HG02870 (cell line): ENCODE results near the gene SYNPO2.

Experiments used
- ATAC-seq: cut with Tn5 transposase; IDR thresholded peaks from one replicate; pipeline ENCODE4 v1.9.1; 2021; ENCODE audit warnings: mild to moderate bottlenecking, moderate library complexity; ENCODE audit not compliant: unreplicated experiment

Gene SYNPO2

DNA sequence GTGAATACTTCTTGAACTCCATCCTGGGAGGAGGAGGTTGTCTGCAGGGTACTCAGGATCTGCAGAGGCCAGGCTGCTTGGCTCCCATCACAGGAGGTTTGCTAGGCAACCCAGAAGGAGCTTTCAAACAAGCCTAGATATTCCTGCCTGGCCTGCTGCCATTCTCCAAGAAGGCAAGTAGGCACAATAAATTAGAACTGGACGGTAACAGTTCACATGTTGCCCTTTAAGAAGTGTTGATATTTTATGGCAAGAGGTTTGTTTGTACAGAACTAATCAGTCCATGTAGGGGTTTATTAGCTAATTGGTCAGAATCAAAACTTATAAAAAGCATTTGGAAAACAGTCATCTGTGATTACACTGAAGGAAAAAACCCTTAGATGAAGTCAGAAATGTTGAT, 39.3 kb downstream of the SYNPO2 start:
- no peak for ATAC-seq

DNA sequence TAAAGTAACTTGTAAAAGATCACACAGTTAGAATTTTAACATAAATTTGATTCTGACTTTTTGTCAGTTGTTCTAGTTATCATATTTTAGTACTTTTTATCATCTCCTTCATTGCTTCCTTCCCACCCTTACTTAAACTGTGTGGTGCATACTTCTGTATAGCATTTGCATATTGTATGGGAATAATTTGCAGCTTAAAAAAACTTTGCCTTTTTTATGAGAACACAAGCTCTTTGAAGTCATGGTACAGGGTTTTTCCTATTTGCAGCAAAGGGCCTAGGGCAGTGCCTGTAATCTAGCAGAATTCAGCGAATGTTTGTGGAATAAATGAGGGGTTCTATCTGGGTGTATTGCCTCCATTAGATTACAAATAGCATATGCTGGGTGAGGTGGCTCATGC, 41.6 kb downstream of the SYNPO2 start:
- no peak for ATAC-seq

DNA sequence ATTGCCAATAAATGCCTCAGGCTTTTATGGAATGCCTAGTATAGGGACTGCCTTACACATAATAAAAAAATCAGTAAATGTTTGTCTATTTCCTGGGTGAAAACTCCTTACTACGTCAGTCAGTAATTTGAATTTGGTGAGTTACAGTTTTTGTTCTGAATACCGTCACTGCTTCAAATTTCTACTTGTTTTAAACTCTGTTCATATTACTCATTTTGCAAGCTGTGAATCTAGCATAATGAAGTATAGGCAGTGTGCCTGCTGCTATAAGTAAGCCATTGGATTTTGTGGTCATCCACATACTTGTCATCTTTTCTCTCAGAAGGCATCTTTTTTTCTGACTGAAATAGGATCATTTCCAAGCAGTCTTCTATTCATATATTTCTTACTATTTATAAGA, 43.1 kb downstream of the SYNPO2 start:
- no peak for ATAC-seq

DNA sequence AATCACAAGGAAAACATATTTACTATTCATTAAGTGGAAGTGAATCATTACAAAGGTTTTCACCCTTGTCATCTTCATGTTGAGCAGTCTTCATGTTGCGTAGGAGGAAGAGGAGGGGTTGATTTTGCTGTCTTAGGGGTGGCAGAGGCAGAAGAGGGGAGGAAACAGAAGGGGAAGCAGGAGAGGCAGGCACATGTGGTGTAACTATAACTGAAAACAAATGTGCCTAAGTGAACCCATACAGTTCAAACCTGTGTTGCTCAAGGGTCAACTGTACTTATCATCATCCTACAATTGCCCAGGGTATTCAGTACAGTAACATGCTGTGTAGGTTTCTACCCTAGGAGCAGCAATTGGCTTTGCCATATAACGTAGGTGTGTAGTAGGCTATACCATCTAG, 47.2 kb downstream of the SYNPO2 start:
- no peak for ATAC-seq

DNA sequence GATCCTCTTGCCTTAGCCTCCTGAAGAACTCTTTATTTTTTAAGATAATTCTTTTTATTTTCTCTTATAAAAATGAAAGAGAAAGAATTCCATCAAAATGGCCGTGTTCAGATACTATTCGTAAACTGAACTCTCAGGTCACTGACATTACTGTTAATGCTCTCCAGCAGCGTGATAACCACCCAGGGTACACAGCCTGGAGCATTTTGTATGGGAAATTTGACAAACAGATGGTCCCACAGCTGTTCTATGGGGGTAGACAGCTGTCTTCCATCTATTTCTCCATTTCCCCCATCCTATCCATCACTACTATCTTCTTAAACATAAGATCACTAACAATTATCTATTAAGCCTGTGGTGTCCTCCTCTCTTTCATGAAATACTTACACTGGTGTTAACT, 47.8 kb downstream of the SYNPO2 start:
- no peak for ATAC-seq

DNA sequence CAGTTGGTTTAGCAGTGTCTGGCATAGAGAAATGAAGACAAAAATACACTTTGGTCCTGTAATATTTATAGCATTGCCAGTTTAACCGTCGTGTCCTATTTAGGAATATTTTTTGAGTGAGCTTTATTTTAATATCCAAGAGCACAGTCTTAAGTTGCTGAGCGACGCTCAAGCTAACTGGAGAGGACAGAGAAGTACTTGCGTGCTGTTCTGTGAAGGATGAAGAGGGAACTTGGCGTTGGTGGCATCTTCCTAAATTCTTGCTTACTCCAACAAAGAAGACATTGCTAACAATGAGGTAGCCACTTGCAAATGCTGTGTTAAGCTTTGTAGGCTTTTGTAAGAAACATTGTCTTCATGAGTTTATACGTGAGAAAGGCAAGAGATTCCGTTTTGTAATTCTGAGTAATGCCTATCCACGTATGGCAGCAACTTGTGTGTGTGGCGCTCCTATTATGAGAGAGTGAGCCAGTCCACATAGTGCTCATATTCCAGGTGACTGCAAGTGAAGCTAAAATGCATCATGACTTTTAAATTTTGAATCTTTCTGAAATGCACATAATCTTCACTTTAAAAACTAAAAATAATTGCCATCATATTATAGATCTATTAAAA, 50.6 kb downstream of the SYNPO2 start:
- ATAC-seq, result no peak

DNA sequence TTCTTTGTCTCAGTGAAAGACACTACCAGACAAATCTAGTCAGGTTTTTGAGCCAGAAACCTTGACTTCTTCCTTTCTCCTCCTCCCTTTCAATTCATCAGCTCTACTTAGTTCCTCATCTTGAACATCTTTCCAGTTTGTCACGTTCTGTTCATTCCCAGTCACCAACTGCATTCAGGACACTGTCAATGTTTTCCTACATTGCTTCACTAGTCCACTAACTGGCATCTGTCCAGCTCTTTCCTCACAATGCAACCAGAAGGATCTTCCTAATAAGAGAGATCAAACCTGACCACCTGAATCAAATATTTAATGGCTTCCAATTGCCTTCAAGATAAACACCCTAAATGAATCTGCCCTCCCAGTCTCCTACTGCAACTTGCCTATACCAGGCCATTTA, 52.5 kb downstream of the SYNPO2 start:
- ATAC-seq, result no peak

DNA sequence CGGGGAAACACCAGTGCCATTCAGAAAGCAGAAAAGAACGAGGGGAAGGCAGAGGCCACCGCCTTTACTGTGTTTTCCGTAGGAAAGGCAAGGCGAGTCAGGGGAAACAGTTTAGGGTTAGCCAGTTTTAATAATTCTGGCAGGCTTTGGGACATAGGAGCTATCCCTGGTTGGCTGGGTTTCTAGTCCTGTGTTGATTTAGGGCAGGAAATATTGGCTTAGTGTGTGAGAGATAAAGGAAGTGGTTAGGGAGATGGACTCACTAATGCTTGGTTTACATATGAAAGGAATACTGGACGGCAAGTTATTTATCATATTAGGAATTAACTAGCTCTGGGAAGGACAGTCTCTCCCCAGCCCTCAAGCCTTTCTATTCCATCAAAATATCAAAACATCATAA, 53.1 kb downstream of the SYNPO2 start:
- no peak for ATAC-seq

DNA sequence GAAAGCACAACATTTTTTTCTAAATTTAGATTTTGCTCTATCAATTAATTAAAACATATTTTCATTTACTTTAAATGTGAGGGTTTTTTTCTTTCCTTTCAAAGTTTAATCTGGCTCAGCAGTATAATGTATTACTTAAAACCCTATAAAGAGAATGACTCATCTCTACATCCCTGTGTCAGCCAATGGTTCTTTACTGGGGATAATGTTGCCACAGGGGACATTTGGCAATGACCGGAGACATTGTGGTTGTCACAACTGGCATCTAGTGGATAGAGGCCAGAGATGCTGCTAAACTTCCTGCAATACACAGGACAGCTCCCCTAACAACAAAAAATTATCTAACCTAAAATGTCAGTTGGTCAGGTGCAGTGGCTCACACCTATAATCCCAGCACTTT, 53.8 kb downstream of the SYNPO2 start:
- no peak for ATAC-seq

DNA sequence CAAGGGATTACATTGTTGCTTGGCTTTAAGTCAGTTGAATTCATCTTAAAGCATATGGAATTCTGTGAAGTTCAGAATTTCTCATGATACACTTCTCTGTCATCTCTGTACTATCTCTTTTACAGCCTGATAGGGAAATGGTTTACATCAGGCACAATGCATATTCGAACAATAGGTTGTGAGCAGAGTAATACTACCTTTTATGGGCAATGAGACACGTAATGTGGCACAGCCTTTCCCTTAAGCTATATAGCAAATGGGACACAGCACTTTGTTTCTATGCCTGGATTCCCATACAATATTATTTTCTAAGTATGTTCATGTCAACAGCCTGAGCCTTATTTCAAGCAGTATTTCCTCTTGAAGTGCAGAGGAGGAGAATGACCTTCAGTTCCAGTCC, 58.4 kb downstream of the SYNPO2 start:
- no peak for ATAC-seq

DNA sequence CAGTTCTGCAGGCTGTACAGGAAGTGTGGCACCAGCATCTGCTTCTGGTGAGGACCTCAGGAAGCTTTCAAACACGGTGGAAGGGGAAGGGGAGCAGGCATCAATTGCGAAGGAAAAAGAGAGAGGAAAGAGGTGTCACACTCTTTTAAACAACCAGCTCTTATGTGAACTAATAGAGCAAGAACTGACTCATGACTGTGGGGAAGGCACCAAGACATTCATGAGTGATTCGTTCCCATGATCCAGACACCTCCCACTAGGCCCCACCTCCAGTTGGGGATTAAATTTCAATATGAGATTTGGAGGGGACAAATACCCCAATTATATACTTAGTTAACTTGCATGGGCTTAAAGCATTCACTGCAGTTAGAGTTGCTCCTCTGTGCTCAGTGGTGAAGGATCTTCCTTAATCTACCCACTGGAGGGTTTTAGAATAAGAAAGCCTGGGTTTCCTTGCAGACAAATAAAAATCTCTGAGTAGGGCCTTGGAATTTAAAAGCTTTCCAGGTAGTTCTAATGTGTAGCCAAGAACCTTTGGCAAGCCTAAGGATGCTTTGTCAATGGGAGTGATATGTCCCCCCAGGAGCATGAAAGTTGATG, 60.0 kb downstream of the SYNPO2 start:
- ATAC-seq, result no peak

DNA sequence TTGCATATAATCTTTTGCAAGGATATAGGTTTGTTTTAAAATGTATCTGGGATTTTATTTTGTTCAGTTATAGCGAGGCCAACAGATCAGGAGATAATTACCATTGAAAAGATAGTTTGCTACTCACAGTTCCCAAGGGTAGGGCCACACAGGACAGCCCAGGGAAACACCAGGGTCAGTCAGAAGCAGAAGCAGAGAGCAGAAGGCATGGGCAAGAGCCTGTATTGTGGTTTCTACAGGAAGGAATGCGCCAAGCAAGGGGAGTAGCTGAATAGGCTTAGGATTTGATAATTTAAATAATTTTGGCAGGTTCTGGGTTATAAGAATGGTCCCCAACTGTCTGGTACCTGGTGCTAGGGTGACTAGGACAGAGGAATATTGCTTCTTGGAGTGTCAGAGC, 61.6 kb downstream of the SYNPO2 start:
- ATAC-seq, result no peak

DNA sequence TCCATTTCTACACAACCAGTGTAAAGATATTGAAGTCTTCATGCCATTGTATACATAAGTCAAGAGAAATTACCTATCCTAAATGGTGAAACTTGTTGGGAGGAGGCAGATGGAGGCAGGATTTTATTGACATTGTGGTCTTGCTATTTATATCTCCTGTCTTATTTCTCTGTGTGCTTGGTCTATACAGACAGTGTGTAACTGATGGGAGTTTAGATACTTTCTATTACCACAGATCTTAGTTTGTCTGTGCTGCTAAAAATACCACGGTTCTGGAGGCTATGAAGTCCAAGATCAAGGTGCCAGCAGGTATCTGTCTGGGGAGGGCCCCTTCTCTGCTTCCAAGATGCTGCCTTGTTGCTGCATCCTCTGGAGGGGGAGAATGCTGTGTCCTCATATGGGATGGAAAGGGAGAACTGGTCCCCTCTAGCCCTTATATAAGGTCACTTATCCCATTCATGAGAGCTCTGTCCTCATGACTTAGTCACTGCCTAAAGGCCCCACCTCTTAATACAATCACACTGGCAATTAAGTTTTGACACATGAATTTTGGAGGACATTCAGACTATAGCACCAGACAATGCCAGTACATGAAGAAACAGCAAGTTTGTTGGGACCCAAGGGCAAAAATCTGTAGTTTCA, 62.4 kb downstream of the SYNPO2 start:
- ATAC-seq, result no peak

DNA sequence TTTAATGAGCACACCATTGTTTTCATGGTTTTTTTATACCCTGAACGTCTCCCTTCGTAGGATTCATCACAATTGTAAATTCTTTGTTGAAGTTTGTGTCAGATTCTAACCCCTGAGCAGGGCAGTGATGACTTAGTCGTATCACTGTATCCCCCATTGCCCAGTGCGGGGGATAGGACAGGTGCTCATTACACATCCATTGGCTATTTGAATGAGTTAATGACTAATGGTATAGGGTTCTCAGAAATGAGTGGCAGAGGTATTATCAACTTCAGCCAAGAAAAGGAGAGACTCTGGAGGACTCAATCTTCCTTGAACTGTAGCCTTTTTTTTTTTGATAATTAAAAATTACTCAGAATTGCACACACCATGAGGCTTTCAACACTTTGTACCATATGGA, 64.6 kb downstream of the SYNPO2 start:
- ATAC-seq, result no peak

DNA sequence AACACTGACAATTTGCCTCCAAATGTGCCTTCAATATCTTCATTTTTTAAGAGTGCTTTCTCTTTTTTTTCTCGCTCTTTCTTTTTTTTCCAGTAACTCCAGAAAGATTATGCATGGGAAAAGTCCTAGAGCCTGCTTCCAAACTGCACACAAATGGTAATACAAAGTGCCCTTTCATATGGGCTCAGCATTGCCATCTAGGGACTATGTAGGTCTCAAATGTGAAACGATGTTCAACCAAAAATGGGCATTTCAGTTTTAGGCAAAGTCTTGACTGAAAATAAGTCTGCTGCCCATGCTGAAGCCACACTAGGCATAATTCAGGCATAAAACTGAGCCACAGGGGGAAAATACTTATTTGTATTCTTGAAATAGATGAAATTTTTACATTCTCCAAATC, 65.6 kb downstream of the SYNPO2 start:
- no peak for ATAC-seq

DNA sequence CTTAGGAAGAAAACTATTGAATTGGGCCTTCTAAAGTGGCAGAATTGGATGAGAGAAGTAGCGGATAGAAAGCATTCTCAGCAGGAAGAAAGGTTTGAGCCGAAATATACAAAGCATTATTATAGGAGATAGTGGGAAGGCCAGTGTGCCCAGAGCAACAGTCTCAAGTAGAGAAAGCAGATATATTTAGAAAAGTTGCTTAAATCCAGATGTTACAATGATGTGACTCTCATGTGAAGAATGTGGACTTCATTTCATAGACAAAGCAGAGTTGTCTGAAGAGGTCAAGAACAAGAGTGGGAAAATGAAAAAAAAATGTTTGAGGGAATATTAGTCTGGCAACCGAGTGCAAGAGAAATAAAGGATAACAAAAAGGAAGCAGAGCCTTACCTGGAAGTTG, 66.9 kb downstream of the SYNPO2 start:
- ATAC-seq, result no peak

DNA sequence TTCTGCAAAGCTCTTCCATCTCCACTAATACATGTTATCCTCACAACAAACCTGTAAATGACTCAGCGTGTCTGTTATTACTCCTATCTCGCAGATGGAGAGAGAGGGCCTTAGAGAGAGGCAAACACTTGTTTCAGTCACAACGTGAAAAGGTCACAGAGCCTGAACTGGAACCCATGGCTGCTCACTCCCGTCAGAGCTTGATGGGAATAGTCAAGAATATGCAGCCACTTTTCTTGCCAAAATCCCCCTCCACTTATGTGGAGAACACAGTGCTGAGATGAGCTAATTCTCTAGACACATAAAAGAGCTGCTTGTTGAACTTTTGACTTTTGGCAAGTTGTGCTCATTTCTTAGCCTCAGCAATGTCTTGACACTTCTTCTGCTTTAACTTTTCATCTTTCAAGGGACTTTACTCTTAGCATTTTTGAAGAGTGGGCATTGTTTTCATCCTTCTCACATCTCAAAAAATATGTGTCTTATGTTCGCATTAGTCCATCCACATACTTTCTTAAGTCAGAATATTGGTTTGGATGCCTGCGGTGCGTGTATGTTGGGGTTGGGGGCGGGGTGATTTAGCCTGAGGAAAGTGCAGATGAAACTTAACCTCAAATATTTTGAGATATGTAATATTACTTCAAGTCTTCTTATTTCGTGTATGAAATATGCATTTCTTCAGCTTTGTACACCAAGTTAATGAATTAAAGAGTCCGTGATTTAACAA, 69.2 kb downstream of the SYNPO2 start:
- no peak for ATAC-seq

DNA sequence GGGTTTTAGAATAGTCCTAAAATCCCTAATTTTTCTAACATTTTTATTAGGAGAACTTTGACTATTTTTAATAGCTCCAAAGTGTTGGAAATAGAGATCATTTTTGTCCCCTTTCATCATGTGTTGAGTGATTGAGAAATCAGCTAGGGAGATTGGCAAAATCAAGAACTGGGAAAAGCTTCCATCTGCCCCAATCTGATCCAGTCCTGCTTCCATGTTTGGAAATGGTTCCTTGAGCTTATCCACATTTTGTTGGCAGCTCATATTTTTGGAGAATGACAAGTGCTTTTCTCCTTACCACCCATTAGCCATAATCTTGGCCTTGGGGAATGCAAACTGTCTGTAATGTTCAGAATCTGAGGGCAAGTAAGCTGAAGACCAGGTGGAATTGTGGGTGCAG, 73.9 kb downstream of the SYNPO2 start:
- no peak for ATAC-seq

DNA sequence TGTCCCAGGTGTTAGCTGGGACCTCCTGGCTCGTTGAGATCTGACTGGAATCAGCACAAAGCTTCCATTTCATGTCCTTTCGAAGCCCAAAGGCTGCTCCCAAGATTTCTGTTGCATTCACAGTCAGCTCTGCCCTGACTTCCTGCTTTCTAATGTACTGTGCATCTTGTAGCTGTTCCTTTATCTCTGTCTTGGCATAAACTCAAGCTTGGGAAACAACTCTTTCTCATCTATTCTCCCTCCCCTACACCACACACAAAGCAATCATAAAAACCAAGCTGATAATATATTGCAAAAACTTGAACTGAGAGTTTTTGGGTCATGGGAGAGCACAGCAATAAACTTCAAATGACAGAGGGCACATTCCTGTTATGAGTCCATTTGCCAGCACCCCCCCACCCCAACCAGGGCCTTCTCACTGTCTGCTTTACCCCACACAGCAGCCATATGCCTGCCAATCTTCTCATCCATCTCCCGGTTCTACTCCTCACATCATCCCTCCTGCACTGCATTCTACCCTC, 76.3 kb downstream of the SYNPO2 start:
- ATAC-seq, result no peak

DNA sequence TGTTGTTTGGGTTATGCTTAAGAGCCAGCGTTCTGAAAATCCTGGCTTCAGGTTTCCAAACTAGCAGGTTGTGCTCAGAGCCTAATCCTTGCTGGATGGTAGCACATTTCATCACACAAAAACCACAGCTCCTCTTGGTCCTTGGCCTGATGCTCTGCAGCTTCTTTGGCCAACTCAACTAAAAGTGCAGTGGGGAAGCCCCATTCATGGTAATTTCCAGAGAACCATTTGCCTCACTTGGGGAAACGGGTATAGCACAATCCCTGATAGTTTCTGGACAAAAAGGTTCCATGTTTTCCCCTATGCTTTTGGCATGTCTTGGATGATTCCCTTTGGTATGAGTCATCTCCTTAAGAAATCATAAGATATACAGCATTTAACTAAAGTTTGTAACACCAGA, 78.7 kb downstream of the SYNPO2 start:
- peak; percentile 35 for ATAC-seq

DNA sequence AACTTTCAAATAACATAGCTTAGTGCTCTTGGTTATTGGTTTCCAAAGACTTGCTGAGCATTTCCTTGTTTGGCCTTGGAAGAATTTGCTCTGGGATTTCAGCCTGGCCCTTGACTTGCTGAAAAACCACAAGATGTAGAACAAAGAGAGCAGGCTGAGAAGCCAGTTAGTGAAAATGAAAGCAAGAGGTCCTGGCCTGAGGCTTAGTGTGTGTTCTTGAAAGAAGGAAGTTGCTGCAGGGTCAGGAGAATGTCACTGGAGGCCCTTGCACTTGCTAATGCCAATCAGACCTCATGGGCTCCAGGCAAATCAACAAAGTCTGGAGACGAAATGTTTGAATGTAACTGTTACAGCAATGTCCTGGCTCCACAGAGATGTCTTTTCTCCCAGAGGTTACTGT, 79.4 kb downstream of the SYNPO2 start:
- ATAC-seq, result peak; percentile 100

DNA sequence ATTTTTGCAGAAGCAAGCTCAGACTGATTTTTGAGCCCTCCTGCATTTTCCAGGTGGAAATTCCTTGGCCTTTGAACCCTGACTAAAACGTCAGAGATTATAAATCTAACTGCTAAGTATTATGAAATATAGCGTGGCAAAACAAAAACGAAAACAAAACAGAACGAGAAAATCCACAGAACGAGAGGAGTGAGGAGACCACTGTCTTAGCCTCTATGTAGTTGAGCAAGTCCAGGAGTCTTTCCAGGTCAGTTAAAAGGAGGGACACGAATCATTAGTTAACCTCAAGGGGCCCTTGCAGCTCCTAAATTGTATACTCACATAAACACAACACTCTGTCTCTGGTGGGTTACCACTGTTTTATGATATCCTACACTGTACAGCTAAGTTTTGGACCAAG, 80.2 kb downstream of the SYNPO2 start:
- no peak for ATAC-seq
